ENCODE measurements around the gene CCDC183.
A peak's percentile ranks its signal among the peaks of the same experiment; 100 is the strongest.
"Not testable (repeated sequence)": the region's sequence is repeated elsewhere in the genome, so short reads cannot be mapped to it uniquely, and the experiment has no call there.

The CCDC183 gene

DNA sequence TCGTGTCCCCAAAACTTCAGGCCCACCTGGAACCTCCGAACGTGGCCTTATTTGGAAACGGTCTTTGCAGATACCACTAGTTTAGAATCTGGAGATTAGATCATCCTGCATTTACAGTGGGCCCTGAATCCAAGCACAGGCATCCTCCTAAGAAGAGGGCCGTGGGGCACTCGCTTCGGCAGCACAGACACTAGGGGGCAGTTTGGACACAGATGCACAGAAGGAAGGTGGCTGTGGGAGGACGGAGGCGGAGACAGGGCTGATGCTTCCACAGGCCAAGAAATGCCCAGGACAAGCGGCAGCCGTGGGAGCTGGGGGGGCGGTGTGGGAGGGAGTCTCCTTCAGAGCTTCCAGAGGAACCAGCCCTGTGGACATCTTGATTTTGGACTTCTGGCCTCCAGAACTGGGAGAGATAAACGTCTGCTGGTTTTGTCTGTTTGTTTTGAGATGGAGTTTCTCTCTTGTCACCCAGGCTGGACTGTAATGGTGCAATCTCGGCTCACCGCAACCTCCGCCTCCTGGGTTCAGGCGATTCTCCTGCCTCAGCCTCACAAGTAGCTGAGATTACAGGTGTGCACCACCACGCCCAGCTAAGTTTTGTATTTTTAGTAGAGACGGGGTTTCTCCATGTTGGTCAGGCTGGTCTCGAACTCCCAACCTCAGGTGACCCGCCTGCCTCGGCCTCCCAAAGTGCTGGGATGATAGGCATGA lies 35.1 kb upstream of the CCDC183 start:
- DNase-seq = peak; percentile 75

DNA sequence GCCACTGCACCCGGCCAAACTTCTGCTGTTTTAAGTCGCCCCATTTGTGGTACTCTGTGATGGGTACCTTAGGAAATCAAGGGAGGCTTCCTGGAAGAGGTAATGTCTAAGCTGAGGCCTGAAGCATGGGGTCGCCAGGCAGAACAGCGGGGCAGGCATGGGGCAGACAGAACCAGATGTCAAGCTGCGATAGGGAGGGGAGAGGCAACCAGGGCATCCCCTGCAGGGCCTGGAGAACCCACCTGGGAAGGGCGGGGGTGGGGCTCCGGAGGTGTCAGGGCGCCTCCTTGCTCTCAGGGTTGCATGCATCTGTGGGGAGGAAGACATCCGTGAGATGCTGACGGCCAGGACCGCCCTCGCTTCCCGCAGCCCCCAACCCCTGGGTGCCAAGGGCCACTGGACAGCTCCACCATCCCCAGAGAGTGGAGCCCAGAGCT lies 34.6 kb upstream of the CCDC183 start:
- DNase-seq = no peak

DNA sequence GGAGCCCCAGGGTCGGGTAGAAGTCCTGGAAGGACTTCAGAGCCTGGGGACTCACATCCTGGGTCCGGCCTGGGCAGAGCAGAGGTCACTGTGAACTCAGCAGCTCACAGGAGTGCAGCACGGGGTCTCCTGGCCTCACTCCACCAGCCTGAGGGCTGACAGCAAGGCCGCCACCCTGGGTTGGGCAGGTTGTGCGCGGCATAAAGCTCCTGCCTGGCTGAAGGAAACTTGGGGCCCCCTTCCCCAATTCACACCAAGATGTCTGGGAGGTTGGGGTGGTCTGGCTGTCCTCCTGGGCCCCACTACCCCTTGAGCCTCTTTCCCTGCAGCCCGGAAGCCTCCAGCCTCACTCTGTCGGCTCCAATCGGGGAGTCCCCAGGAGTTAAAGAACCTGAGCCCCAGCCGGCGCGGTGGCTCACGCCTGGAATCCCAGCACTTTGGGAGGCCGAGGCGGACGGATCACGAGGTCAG lies 33.9 kb upstream of the CCDC183 start:
- DNase-seq = no peak

DNA sequence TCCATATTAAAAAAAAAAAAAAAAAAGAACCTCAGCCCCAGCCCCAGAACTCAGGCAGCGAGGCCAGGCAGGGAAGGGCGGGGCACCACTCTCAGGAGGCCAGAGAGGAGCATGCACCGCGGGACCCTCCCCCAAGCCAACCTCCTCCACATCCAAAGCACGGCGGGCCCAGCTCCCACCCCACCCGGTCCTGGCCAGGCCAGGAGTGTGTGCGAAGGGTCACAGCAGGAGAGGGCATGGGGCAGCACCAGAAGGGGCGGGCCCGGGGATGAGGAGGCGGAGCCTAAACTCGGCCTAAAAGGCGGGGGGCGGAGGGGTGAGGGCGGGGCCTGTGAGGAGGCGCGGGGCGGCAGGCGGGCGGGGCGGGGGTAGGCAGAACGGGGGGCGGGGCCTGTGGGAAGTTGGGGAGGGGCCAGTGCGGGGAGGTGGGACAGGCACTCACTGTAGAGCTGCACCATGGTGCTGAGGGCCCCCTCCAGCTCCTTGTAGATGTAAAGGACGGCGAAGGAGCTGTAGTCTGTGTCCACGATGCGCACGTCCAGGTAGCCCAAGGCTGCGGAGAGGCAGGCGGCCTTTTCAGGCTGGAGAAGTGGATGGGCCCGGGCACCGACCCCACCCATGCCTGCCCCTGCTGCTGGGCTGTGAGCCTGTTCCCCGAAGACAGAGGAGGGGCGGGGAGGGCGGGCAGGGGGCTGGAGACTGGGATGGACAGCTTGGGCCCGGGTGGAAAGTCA lies 33.1 kb upstream of the CCDC183 start:
- DNase-seq = peak; percentile 86

DNA sequence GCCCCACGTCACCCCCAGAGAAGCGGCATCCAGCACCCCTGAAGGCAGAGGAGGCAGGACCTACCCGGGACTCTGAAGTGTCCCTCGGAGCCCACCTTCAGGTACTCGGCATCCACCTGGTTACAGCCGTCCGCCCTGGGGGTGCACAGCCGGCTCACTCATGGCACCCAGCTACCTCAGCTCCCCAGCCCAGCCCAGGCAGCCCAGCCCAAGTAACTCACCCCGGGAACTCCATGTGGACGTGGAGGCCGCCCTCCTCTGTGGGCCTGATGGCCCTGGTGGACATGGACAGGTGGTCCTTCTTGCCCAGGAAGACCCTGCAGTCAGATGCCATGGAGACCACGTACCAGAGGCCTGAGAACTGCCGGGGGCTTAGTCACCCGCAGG lies 32.5 kb upstream of the CCDC183 start:
- no peak for DNase-seq

DNA sequence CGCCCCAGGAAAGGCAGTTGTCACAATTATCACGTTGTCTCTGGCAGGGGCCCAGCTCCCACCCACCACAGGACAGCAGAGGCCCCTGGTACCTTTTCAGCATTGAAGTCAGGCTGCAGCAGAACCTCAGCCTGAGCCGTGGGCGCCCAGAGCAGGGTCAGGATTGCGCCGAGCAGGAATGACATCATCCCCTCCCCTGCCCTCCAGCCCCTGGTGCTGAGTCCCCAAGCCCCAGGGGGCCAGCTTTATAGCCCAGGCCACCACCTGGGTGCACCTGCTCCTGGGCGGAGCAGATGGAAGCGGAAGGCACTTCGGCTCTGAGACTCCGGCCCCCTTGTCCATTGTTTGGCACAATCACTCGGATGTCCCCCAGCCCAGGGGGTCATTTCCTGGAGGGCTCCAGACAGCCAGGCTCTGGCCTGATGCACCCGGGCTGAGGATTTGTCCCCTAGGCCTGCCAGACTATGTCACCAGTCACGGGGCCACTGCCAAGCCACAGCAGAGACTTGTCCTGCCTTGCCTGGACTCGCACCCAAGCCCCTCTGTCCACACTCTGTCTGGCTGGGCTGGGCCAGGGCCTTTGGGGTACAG lies 31.7 kb upstream of the CCDC183 start, which contains the start of gene LCN15:
LCN15 (minus strand) TSS at position 218 of the 591 bp plus-strand sequence; CDS start at position 188, 30 bp downstream.
- peak; percentile 95 for DNase-seq

DNA sequence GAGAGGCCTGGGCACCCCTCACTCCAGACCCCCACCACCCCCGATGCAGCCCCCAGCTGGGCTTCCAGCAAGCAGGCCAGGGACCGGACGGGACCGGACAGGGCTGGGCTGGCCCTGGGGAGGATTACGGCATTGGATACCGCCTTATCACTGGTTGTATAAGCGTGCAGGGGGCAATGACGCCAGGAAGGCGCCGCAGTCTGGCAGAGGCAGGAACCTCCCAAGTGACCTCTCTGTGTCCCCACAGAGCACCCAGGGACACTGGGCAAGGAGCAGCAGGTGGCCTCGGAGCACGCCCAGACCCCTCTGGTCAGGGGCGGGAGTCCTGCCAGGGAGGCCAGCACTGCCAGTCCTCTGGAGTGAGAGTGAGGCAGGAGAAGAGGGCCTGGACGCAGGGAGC lies 31.1 kb upstream of the CCDC183 start:
- DNase-seq = no peak

DNA sequence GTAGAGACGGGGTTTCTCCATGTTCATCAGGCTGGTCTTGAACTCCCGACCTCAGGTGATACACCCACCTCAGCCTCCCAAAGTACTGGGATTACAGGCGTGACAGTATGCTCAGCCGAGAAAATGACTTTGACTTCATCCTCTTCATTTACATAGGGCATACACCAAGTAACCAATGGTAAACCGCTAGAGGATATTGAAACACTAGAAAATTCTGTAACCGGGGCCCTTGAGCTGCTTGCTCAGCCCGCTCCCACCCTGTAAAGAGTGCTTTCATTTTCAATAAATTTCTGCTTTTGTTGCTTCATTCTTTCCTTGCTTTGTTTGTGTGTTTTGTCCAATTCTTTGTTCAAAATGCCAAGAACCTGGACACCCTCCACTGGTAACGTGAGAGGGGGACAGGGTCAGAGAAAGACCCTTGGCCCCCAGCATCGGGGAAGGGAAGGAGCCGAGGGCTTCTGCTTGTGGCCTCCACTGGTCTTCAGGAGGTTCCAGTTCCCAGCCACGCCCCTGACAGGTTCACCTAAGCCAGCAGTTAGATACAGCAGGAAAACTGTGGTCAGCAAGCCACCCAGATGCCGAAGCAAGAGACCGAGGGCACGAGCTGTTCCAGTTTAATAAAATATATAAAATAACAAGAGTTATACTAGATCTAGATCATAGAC lies 30.3 kb upstream of the CCDC183 start:
- not testable (repeated sequence) for DNase-seq

DNA sequence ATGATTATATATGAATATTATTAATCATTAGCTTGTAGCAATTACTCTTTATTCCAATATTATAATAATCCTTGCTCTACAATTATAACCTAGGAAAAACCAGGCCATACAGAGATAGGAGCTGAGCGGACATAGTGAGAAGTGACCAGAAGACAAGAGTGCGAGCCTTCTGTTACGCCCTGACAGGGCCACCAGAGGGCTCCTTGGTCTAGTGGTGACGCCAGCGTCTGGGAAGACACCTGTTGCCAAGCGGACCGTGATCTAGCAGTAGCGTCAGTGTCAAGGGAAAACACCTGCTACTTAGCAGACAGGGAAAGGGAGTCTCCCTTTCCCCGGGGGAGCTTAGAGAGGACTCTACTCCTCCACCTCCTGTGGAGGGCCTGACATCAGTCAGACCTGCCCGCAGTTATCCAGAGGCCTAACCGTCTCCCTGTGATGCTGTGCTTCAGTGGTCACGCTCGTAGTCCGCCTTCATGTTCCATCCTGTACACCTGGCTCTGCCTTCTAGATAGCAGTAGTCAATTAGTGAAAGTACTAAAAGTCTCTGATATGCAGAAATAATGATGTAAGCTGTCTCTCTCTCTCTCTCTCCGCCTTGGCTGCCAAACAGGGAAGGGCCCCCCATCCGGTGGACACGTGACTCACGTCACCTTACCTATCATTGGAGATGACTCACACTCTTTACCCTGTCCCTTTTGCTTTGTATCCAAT lies 29.6 kb upstream of the CCDC183 start:
- peak; percentile 83 for DNase-seq

DNA sequence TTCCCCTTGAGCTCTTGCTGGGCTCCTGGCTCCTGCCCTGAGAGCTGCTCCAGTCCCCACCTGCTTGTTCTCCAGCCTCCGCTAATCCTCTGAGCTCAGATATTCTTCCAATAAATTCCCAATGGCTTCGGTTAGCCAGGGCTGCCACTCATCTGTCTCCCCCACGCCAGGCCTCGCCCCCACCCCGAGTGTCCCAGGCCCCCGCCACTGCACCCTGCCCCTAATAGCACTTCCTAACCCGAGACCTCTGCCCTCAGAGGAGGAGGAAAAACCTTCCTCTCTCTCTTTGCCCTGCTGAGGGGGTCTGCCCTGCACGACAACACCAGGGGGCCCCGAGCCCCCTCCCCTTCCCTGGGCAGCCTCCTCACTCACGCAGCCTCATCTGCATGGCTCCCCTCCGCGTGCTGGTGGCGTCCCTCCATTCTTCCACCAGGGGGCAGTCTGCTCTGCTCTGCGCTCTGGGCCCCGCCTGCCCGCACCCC lies 26.4 kb upstream of the CCDC183 start:
- peak; percentile 50 for DNase-seq

DNA sequence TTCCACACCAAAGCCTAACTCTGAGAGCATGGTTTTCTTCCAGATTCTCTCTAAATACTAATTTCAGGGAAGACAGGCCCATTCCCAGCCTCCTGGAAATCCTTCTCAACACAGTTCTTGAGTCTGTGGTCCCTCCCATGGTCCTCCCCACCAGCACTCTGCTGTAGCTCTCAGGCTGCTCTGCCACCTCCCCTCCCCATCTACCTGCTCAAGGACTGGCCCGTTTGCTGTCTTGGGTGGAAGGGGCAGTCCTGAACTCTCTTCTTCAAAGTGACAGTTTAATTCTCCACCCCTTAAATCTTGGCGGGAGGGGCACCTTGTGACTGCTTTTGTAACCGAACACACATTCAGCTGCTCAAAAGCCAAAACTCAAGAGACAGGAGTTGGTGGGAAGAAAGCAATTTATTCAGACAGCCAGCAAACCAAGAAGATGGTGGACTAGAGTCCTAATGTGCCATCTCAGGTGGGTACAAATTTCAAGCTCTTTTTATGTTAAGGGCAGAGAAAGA lies 24.2 kb upstream of the CCDC183 start:
- no peak for DNase-seq

DNA sequence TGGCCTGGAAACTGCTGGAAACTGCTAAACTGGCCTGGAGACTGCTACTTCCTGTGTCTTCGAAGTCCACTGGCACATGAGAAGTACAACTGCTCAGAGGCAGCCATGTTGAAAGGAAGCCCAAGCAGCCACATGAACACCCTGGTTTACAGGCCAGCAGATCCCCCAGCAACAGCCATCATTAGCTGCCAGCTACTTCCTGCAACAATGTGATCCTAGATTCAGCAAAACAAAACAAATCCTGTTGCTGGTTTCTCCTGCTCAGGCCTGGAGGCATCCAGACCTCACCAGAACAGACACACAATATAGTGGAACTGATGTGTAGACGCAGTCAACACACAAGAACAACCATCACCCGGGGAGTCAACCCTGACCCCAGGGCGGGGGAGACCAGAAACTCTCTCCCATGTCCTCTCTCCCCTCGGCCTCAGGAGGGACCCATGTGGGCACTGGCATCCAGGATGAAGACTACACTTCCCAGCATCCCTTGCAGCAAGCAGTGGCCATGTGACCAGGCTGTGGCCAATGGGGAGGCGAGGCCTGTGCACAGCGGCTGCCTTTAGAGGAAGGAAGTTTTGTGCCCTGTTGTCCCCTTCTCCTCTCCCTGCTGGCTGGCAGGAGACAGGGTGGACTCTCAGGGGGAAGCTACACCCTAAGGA lies 22.6 kb upstream of the CCDC183 start:
- no peak for DNase-seq

DNA sequence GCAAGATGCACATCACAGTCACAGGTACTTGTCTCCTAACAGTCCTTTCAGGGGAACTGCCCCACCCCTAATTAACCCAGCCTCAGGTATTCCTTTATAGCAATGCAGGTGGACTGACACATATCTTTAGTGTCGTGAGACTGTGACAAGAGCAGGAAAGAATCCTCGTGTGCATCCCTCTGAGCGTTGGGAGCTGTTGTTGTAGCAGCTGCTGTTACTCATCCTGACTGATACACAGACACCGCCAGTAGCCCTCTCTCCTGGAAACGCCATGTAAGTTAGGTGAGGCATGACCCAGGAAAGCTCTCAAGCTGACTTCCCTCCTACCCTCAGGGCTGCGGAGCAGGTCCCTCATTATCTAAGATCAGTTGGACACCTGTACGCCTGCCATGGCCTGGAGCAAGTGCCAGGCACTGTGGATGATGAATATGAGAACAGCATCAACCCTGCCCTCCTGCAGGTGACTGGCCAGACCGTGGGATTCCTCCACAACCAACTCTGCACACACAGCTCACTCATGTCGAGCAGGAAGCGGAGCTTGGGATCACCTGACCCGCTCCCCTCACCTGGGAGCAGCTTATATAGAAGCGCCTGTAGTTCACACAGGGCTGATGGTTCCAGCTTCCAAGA lies 21.6 kb upstream of the CCDC183 start:
- DNase-seq = no peak

DNA sequence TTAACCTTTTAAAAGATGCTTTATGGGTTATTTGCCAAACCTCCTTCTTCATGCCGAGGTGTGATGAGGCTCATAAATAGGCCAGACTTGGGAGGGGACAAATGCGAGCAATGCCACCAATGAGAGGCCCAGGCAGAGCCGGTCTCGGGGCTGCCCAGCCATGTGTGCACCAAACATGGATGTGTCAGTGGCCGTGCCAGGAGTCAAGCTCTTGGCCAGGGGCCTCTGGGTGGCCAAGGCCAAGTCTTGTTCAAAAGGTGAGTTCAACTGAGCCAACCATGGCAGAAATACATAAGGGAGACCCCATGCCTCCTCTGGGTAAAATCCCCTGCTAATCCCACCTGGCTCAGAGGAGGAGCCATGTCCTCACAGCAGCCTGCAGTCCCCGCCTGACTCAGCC lies 20.9 kb upstream of the CCDC183 start:
- DNase-seq = no peak

DNA sequence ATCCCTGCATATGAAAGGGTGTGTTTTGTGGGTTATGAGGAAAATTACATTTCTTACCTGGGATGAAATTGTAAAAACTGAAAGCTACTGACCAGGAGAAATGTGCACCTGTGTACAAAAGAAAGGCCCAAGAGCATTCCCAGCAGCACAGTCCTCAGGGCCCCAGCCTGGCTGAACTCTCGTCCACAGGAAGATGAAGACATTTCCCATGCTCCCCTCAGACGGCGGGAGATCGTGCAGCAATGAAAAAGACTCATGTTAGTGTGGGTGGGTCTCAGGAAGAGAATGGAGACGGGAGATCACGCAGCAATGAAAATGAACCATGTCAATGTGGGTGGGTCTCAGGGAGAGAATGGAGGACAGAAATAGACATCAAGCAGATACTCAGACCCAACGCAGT lies 19.2 kb upstream of the CCDC183 start:
- no peak for DNase-seq

DNA sequence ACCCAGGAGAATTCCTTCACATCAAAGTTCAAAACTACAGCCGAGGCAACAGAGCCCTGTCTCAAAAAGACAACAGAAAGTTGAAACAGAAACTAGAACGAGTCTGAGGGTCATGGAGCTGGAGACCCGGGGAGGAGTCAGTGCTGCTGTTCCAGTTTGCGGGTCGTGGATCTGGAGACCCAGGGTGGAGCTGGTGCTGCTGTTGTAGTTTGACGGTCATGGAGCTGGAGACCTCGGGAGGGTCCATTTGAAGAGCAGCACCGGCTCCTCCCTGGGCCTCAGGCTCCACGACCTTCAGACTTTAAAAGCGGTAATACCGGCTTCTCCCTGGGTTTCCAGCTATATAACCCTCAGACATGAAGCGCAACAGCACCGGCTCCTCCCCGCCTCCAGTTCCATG lies 18.8 kb upstream of the CCDC183 start:
- DNase-seq = no peak

DNA sequence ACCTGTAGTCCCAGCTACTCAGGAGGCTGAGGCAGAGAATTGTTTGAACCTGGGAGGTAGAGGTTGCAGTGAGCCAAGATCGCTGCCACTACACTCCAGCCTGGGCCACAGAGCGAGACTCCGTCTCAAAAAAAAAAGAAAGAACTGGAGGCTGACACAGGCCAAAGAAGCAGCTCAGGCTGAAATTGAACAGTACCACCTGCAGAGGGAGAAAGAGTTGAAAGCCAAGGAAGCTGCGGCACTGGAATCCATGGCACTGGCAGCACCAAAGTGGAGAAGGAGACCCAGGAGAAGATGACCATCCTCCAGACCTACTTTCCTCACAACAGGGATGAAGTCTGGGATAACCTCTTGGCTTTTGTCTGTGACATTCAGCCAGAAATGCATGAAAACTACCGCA lies 16.3 kb upstream of the CCDC183 start:
- DNase-seq = no peak

DNA sequence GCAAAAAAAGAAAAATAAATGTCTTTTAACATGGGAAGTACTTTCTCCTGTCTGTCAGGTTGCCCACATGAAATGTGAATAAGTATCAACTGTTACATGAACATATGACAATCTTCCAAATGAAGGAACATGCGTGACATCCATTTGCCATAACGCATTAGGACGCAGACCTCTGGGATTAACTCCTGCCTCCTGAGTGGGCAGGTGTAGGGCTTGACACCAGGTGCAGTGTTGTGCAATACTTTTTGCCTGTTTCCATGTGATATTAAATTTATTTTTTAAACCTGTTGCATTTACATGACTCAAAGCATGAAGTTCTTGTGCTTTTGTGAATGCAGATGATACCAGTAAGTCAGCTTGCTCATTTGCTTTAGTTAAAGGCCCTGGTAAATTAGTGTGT lies 13.7 kb upstream of the CCDC183 start:
- DNase-seq = no peak

DNA sequence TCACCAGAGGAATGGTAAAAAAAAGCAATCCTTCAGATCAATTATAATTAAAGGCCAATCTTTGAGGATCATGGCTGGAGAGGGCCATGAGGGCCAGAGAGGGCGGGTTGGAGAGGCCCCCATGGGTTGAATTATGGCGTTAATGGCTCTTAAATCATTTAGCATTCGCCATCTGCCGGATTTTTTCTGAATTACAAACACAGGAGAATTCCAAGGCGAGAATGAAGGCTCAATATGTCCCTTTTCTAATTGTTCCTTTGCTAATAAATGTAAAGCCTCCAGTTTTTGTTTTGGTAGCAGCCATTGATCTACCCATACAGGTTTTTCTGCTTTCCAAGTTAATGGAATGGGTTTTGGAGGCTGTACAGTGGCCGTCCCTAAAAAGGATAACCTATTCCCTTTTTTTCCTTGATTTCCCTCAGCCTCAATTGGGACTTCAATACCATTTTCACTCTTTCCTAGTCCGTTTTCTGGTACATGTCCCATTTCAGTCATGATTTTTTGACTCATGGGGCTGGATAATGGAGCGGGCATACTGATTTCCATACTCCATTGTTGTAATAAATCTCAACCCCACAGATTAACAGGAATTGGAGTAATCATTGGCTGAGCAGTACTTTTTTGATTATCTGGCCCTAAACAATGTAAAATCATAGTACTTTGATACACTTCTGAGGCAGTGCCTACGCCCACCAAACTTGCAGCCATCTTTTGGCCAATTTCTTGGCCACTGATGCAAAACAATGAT lies 11.7 kb upstream of the CCDC183 start:
- peak; percentile 79 for DNase-seq

DNA sequence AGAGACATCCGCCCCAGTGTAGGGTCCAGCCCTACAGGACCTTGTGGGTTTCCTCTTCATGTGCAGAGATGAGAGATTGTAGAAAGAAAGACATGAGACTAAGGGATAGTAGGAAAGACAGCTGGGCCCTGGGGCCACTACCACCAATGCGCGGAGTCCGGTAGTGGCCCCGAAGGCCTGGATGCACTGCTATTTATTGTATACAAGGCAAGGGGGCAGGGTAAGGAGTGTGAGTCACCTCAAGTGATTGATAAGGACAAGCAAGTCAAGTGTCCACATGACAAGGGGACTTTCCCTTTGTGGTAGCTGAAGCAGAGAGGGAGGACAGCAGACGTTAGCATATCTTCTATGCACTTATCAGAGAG lies 11.2 kb upstream of the CCDC183 start:
- no peak for DNase-seq
